CD4-positive, alpha-beta memory T cell (primary cell): Measurements from ENCODE around the gene MT1F. TPM values are rescaled to one million over a fixed set of nuclear protein-coding genes. Genes with fewer than 3 reads are reported as not detected.

Experiments
- CTCF ChIA-PET: fragments of 350-600 bp; sonication (Branson Sonifier 250); formaldehyde crosslinking; loops from one replicate; lab custom pipeline; 2021; ENCODE audit warnings: inconsistent platforms; ENCODE audit not compliant: partially characterized antibody; lab: Charles Lee
- POLR2A ChIA-PET: fragments of 350-600 bp; sonication (Branson Sonifier 250); formaldehyde crosslinking; loops from one replicate; lab custom pipeline; 2021; ENCODE audit not compliant: partially characterized antibody; lab: Charles Lee
- DNase-seq, 5 donors: peaks; one replicate each; pipeline versions ENCODE4 v3.0.0 to v3.0.0-alpha.2; 2020 to 2022; ENCODE audit warnings: mixed read lengths in 1 of 5
- H3K27ac ChIP-seq: one replicate; pipeline ENCODE4 v1.7.0; 2013; ENCODE audit warnings: low read depth, low read length
- H3K27me3 ChIP-seq: 2 replicates; pipeline ENCODE4 v1.7.0; 2013; ENCODE audit warnings: mild to moderate bottlenecking, low read length, moderate library complexity; ENCODE audit not compliant: insufficient read depth
- H3K36me3 ChIP-seq: 2 replicates; pipeline ENCODE4 v1.7.0; 2013; ENCODE audit warnings: mild to moderate bottlenecking, low read length, moderate library complexity; ENCODE audit not compliant: insufficient read depth
- H3K4me1 ChIP-seq: 2 replicates; pipeline ENCODE4 v1.7.0; 2013; ENCODE audit warnings: mild to moderate bottlenecking, low read length, moderate library complexity; ENCODE audit not compliant: insufficient read depth
- H3K4me3 ChIP-seq, 2 donors: one replicate each; pipeline ENCODE4 v1.7.0; 2013; ENCODE audit warnings: low read length in 2 of 2, mild to moderate bottlenecking in 1 of 2
- H3K9me3 ChIP-seq, 2 donors: one replicate each; pipeline ENCODE4 v1.7.0; 2013; ENCODE audit warnings: low read length in 2 of 2, control low read depth in 1 of 2; ENCODE audit not compliant: control insufficient read depth in 1 of 2
- H3K27ac Mint-ChIP-seq, 7 donors: one replicate each; pipeline ENCODE4 v1.8.0; 2020 to 2021; ENCODE audit warnings: mixed read lengths in 7 of 7, mild to moderate bottlenecking in 6 of 7, inconsistent platforms in 3 of 7, moderate library complexity in 3 of 7
- H3K27me3 Mint-ChIP-seq, 2 donors: one replicate each; pipeline ENCODE4 v1.8.0; 2020 to 2021; ENCODE audit warnings: mixed read lengths in 2 of 2
- H3K36me3 Mint-ChIP-seq, 2 donors: one replicate each; pipeline ENCODE4 v1.8.0; 2020 to 2021; ENCODE audit warnings: mixed read lengths in 2 of 2, inconsistent platforms in 1 of 2, mild to moderate bottlenecking in 1 of 2
- H3K4me1 Mint-ChIP-seq, 4 donors: one replicate each; pipeline ENCODE4 v1.8.0; 2020 to 2021; ENCODE audit warnings: mixed read lengths in 4 of 4, mild to moderate bottlenecking in 1 of 4
- H3K4me3 Mint-ChIP-seq, 8 donors: one replicate each; pipeline ENCODE4 v1.8.0; 2020 to 2021; ENCODE audit warnings: mixed read lengths in 8 of 8, mild to moderate bottlenecking in 7 of 8, moderate library complexity in 6 of 8, inconsistent platforms in 3 of 8
- H3K9me3 Mint-ChIP-seq, 8 donors: one replicate each; pipeline ENCODE4 v1.8.0; 2020 to 2021; ENCODE audit warnings: mixed read lengths in 8 of 8, mild to moderate bottlenecking in 5 of 8, inconsistent platforms in 3 of 8, moderate library complexity in 1 of 8
- intact Hi-C: fragments of 100-400 bp; cut with micrococcal nuclease; formaldehyde crosslinking; loops from one replicate; pipeline ENCODE4 v1.15.1; 2023
- polyA plus RNA-seq, 2 donors: library from polyadenylated mRNA; unstranded; fragments of 300-500 nt; fragmentation: Illumina TruSeq; gene quantifications; one replicate each; pipeline ENCODE4 v1.2.3, GENCODE V29; 2021
- total RNA-seq, 2 experiments: library from RNA; stranded (reverse); gene quantifications; one replicate each; pipeline ENCODE4 v1.2.3, GENCODE V29; 2021

MT1F gene
- total and polyA plus RNA-seq, 4 experiments from 2014 or later, result 8.3 to 28.9 (median 12.5) TPM

DNA sequence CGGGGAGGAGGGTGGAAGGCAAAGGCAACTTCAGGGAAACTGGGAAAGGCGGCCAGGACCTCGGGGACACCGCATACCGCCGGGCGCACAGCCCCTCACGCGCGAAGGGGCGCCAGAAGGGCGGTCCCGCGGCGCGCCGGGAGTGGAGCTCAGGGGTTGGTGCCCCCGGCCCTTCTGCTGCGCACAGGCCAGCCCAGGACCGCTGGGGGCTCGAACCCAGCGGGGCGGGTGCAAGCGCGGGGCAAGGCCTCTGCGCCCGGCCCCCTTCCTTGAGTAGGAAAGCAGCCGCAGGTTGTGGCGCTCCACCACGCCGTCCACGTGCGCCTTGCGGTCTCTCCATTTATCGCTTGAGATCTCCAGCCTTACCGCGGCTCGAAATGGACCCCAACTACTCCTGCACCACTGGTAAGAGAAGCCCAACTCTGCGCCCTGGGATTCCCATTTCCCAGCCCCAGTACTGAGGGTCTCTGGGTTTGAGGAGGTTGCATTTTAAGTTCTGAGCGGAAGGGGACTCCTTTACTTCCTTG, 22.3 kb upstream of the MT1F start:
- ChIA-PET POLR2A (no interaction called here), CTCF (no interaction called here)
- Histone ChIP-seq H3K36me3 (no peaks in the 10 kb centered on the region), H3K4me3 (no peak overlapping the region), H3K9me3 (no peaks in the 10 kb centered on the region), H3K27me3 (peaks cover 57% of the 10 kb centered on the region), H3K4me1 (peaks cover 27% of the 10 kb centered on the region), H3K27ac (no peak overlapping the region)
- H3K4me3 Mint-ChIP-seq, result peak overlapping the region in 6 of 8 donors; percentile 39 to 77 (median 56)
- no peaks in the 10 kb centered on the region for H3K9me3 Mint-ChIP-seq
- H3K4me1 Mint-ChIP-seq, result peaks cover 15 to 55% (median 25%) of the 10 kb centered on the region in 4 donors
- no peak for DNase-seq
- peaks cover 67 to 79% of the 10 kb centered on the region in 2 donors for H3K27me3 Mint-ChIP-seq
- H3K36me3 Mint-ChIP-seq, result no peaks in the 10 kb centered on the region
- H3K27ac Mint-ChIP-seq, result no peak overlapping the region
- intact Hi-C loops, result no loop called here

GRCh38 chr16:56636616-56637413, 20.9 kb upstream of the MT1F start:
- intact Hi-C loops, result no loop called here
- H3K4me1 Mint-ChIP-seq, result peaks cover 14 to 52% (median 23%) of the 10 kb centered on the region in 4 donors
- peaks cover 55 to 72% of the 10 kb centered on the region in 2 donors for H3K27me3 Mint-ChIP-seq
- no peaks in the 10 kb centered on the region for H3K36me3 Mint-ChIP-seq
- no peak overlapping the region for H3K4me3 ChIP-seq
- no peak for DNase-seq
- no peak overlapping the region for H3K27ac ChIP-seq
- no peaks in the 10 kb centered on the region for H3K36me3 ChIP-seq
- peak overlapping the region in 3 of 8 donors; percentile 10 to 17 (median 15) for H3K4me3 Mint-ChIP-seq
- no peaks in the 10 kb centered on the region for H3K9me3 ChIP-seq
- no peaks in the 10 kb centered on the region for H3K9me3 Mint-ChIP-seq
- CTCF ChIA-PET, result no interaction called here
- POLR2A ChIA-PET, result interaction anchor here (1.2 kb wide), 1 partner anchor 12 kb away, joined by 4 read pairs; the partner anchor contains the start of gene MT1E
- H3K27me3 ChIP-seq, result peaks cover 49% of the 10 kb centered on the region
- H3K4me1 ChIP-seq, result peaks cover 26% of the 10 kb centered on the region
- no peak overlapping the region for H3K27ac Mint-ChIP-seq

GRCh38 chr16:56637814-56638750, 19.7 kb upstream of the MT1F start, which contains the start of gene MT1A:
TSS of gene MT1A (plus strand) at chr16:56638666. CDS start at chr16:56638739, 73 bp downstream.
- peaks cover 54 to 64% of the 10 kb centered on the region in 2 donors for H3K27me3 Mint-ChIP-seq
- H3K9me3 Mint-ChIP-seq, result no peaks in the 10 kb centered on the region
- peaks cover 19 to 52% (median 24%) of the 10 kb centered on the region in 4 donors for H3K4me1 Mint-ChIP-seq
- no peaks in the 10 kb centered on the region for H3K36me3 Mint-ChIP-seq
- ChIA-PET POLR2A (interaction anchor here (1.4 to 1.6 kb wide), 2 partner anchors 13 to 14 kb away, joined by 3 to 4 read pairs; partner anchors contain the start of gene MT1E), CTCF (no interaction called here)
- Histone ChIP-seq H3K9me3 (no peaks in the 10 kb centered on the region), H3K4me1 (peaks cover 21% of the 10 kb centered on the region), H3K27me3 (peaks cover 38% of the 10 kb centered on the region), H3K4me3 (no peak within 1 kb of the TSS), H3K36me3 (no peaks in the 10 kb centered on the region), H3K27ac (no peak within 1 kb of the TSS)
- H3K4me3 Mint-ChIP-seq, result peak within 1 kb of the TSS in 7 of 8 donors; percentile 39 to 61 (median 53)
- H3K27ac Mint-ChIP-seq, result no peak within 1 kb of the TSS
- no peak for DNase-seq
- intact Hi-C loops, result no loop called here

GRCh38 chr16:56639045-56639444, 18.7 kb upstream of the MT1F start:
- peaks cover 35% of the 10 kb centered on the region for H3K27me3 ChIP-seq
- H3K9me3 Mint-ChIP-seq, result no peaks in the 10 kb centered on the region
- H3K36me3 ChIP-seq, result no peaks in the 10 kb centered on the region
- intact Hi-C loops, result no loop called here
- DNase-seq, result no peak
- H3K36me3 Mint-ChIP-seq, result no peaks in the 10 kb centered on the region
- no peaks in the 10 kb centered on the region for H3K9me3 ChIP-seq
- peaks cover 28% of the 10 kb centered on the region for H3K4me1 ChIP-seq
- no peak overlapping the region for H3K27ac Mint-ChIP-seq
- no peak overlapping the region for H3K27ac ChIP-seq
- POLR2A ChIA-PET, result interaction anchor here (1.4 kb wide), 1 partner anchor 14 kb away, joined by 4 read pairs; the partner anchor contains the start of gene MT1E
- peaks cover 45 to 55% of the 10 kb centered on the region in 2 donors for H3K27me3 Mint-ChIP-seq
- CTCF ChIA-PET, result no interaction called here
- H3K4me3 ChIP-seq, result no peak overlapping the region
- no peak overlapping the region for H3K4me3 Mint-ChIP-seq
- peaks cover 26 to 56% (median 31%) of the 10 kb centered on the region in 4 donors for H3K4me1 Mint-ChIP-seq

- Histone ChIP-seq H3K27me3 (peaks cover 25% of the 10 kb centered on the region), H3K27ac (no peak overlapping the region), H3K9me3 (no peaks in the 10 kb centered on the region), H3K36me3 (no peaks in the 10 kb centered on the region), H3K4me1 (peaks cover 28% of the 10 kb centered on the region), H3K4me3 (no peak overlapping the region)
- CTCF ChIA-PET, result interaction anchor here (5.1 kb wide), 1 partner anchor 62 kb away, joined by 48 read pairs; no protein-coding TSS in a partner anchor
- Mint-ChIP-seq H3K27ac (no peak overlapping the region), H3K4me3 (no peak overlapping the region), H3K4me1 (peaks cover 26 to 49% (median 30%) of the 10 kb centered on the region in 4 donors), H3K36me3 (no peaks in the 10 kb centered on the region), H3K27me3 (peaks cover 37 to 47% of the 10 kb centered on the region in 2 donors), H3K9me3 (no peaks in the 10 kb centered on the region)
- DNase-seq, result no peak
- intact Hi-C loops, result no loop called here
- POLR2A ChIA-PET, result no interaction called here
These were observed 17.7 kb upstream of the MT1F start for GRCh38 chr16:56640076-56640475.

- Histone ChIP-seq H3K27ac (no peak overlapping the region), H3K9me3 (no peaks in the 10 kb centered on the region), H3K36me3 (no peaks in the 10 kb centered on the region), H3K4me3 (no peak overlapping the region), H3K4me1 (peaks cover 19% of the 10 kb centered on the region), H3K27me3 (peaks cover 22% of the 10 kb centered on the region)
- intact Hi-C loops, result no loop called here
- ChIA-PET POLR2A (interaction anchor here (1.1 kb wide), 1 partner anchor 16 kb away, joined by 3 read pairs; the partner anchor contains the start of gene MT1F), CTCF (interaction anchor here (0.9 to 5.1 kb wide), 2 partner anchors 38 to 61 kb away, joined by 4 to 48 read pairs; no protein-coding TSS in a partner anchor)
- H3K27ac Mint-ChIP-seq, result no peak overlapping the region
- no peaks in the 10 kb centered on the region for H3K36me3 Mint-ChIP-seq
- no peak overlapping the region for H3K4me3 Mint-ChIP-seq
- H3K4me1 Mint-ChIP-seq, result peaks cover 23 to 42% (median 25%) of the 10 kb centered on the region in 4 donors
- DNase-seq, result no peak
- H3K27me3 Mint-ChIP-seq, result peaks cover 30 to 39% of the 10 kb centered on the region in 2 donors
- no peaks in the 10 kb centered on the region for H3K9me3 Mint-ChIP-seq
These were observed 16.6 kb upstream of the MT1F start for GRCh38 chr16:56641166-56641565.
